Kidney (tissue), 14 donors: ENCODE results near the gene DNAJA4. TPM values are rescaled to one million over a fixed set of nuclear protein-coding genes. Genes with fewer than 3 reads are reported as not detected.

Experiments used
- DNase-seq, 5 donors: peaks; one replicate each; pipeline ENCODE4 v3.0.0-alpha.2; 2013 to 2020
- FAIRE-seq: peaks from 2 replicates; lab custom pipeline; 2012; peaks lifted over from hg19 to GRCh38; lab: Jason Lieb, UNC
- H3K27ac ChIP-seq, 2 donors: one replicate each; pipeline ENCODE4 v1.7.0; 2013; ENCODE audit warnings: low read depth in 2 of 2, low read length in 2 of 2, inconsistent platforms in 1 of 2
- H3K27me3 ChIP-seq: one replicate; pipeline ENCODE4 v1.7.1; 2013; ENCODE audit warnings: low read length, inconsistent platforms; ENCODE audit not compliant: control insufficient read depth, insufficient read depth
- H3K36me3 ChIP-seq, 3 donors: one replicate each; pipeline versions ENCODE4 v1.7.0 to v1.7.1; 2013; ENCODE audit warnings: low read length in 3 of 3, control low read depth in 1 of 3, inconsistent platforms in 1 of 3; ENCODE audit not compliant: insufficient read depth in 3 of 3, control insufficient read depth in 2 of 3
- H3K4me1 ChIP-seq, 3 donors: one replicate each; pipeline versions ENCODE4 v1.7.0 to v1.7.1; 2013; ENCODE audit warnings: low read length in 3 of 3, inconsistent platforms in 1 of 3, low read depth in 1 of 3; ENCODE audit not compliant: control insufficient read depth in 2 of 3, insufficient read depth in 2 of 3
- H3K4me3 ChIP-seq, 3 donors: one replicate each; pipeline versions ENCODE4 v1.7.0 to v1.8.1; 2013; ENCODE audit warnings: low read length in 3 of 3, control low read depth in 1 of 3, inconsistent platforms in 1 of 3
- H3K9ac ChIP-seq, 3 donors: one replicate each; pipeline versions ENCODE4 v1.7.0 to v1.7.1; 2013; ENCODE audit warnings: low read length in 3 of 3, control low read depth in 1 of 3, inconsistent platforms in 1 of 3
- H3K9me3 ChIP-seq, 3 donors: one replicate each; pipeline versions ENCODE4 v1.7.0 to v1.7.1; 2013; ENCODE audit warnings: low read length in 3 of 3, control low read depth in 1 of 3, inconsistent platforms in 1 of 3; ENCODE audit not compliant: control insufficient read depth in 2 of 3, insufficient read depth in 1 of 3
- intact Hi-C: fragments of 100-400 bp; cut with DNase I; formaldehyde crosslinking; loops from one replicate; pipeline ENCODE4 v1.11.1; 2022
- polyA plus RNA-seq: library from polyadenylated mRNA; stranded (reverse); fragments of 350-450 nt; fragmentation: Illumina TruSeq; extraction: RNeasy Lipid Tissue Mini Kit (QIAGEN cat#74804); gene quantifications from one replicate; pipeline ENCODE4 v1.2.3, GENCODE V29; 2014; ENCODE audit warnings: low read depth, low replicate concordance; ENCODE audit not compliant: insufficient read depth
- total RNA-seq: library from RNA; stranded (reverse); fragmentation: NEBNext Ultra II Directional; extraction: Animal tissue kit (Norgen Biotek cat#: 25700); gene quantifications from one replicate; pipeline ENCODE4 v1.2.1, GENCODE V29; 2021
- TF ChIP-seq, protein P1 (sequence below): IDR thresholded peaks from 3 replicates; pipeline ENCODE4 v1.5.1; 2012; ENCODE audit warnings: mild to moderate bottlenecking, moderate library complexity, borderline replicate concordance; ENCODE audit not compliant: insufficient read depth; ENCODE audit errors: extremely low read depth
- donor health status: control.
- donor health status: control.
- donor health status: control.
- donor health status: control.
- donor health status: control.
- donor health status: DM: yes; HTN: yes; CAD: no.
- donor health status: Normal renal cell carcinoma (clear cell type).

The DNAJA4 gene
- total and polyA plus RNA-seq, 2 donors from 2014 or later = 19.9 to 31.1 TPM

DNA sequence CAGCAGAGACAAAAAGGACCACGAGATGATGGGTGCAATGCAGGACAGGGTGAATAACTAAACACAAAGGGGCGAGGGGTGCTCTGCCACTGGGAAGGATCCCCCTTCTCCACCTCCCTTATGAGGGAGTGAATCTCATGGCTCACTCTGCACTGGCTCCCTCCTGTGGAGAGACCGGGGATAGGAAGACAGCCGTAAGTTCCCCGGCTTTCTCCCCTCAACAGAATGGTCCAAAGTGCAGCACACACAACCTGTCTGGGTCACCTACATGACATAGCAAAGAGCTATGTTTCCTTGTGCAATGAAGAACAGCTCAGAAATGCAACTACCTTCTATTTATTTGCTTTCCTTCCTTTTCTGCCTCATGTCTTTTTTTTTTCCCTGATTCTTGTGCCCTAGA, 22.2 kb upstream of the DNAJA4 start:
- no peaks in the 10 kb centered on the region for H3K9me3 ChIP-seq
- no peak overlapping the region for H3K9ac ChIP-seq
- H3K27me3 ChIP-seq = no peaks in the 10 kb centered on the region
- TF ChIP-seq, protein P1, sequence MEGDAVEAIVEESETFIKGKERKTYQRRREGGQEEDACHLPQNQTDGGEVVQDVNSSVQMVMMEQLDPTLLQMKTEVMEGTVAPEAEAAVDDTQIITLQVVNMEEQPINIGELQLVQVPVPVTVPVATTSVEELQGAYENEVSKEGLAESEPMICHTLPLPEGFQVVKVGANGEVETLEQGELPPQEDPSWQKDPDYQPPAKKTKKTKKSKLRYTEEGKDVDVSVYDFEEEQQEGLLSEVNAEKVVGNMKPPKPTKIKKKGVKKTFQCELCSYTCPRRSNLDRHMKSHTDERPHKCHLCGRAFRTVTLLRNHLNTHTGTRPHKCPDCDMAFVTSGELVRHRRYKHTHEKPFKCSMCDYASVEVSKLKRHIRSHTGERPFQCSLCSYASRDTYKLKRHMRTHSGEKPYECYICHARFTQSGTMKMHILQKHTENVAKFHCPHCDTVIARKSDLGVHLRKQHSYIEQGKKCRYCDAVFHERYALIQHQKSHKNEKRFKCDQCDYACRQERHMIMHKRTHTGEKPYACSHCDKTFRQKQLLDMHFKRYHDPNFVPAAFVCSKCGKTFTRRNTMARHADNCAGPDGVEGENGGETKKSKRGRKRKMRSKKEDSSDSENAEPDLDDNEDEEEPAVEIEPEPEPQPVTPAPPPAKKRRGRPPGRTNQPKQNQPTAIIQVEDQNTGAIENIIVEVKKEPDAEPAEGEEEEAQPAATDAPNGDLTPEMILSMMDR = no peak
- H3K27ac ChIP-seq = no peak overlapping the region
- no peaks in the 10 kb centered on the region for H3K36me3 ChIP-seq
- peaks cover 0 to 14% (median 12%) of the 10 kb centered on the region in 3 donors for H3K4me1 ChIP-seq
- no peak overlapping the region for H3K4me3 ChIP-seq
- intact Hi-C loops = loop anchor here (10.0 kb wide), 1 partner anchor 67 kb away; no protein-coding TSS in a partner anchor
- DNase-seq (peak in 1 of 5 donors; percentile 25), FAIRE-seq (no peak)

DNA sequence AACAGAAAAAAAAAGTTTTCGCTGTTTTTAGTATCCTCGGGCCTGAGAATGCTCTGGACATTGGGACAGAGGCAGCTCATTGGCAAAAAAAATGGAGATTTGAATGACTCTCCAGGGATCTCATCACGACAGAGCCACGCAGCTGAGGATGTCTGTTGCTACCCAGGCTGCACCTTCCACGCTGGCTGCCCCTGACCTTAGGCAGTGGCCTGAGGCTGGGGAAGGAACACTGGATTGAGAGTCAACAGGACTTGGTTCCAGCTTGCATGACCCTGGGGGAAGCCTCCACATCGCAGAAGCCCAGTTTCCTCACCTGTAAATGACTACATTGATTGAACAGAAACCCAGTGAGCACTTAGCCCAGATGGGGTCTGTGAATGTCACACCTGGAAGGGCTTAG, 21.3 kb upstream of the DNAJA4 start:
- TF ChIP-seq, protein P1 = no peak
- no peak for FAIRE-seq

DNA sequence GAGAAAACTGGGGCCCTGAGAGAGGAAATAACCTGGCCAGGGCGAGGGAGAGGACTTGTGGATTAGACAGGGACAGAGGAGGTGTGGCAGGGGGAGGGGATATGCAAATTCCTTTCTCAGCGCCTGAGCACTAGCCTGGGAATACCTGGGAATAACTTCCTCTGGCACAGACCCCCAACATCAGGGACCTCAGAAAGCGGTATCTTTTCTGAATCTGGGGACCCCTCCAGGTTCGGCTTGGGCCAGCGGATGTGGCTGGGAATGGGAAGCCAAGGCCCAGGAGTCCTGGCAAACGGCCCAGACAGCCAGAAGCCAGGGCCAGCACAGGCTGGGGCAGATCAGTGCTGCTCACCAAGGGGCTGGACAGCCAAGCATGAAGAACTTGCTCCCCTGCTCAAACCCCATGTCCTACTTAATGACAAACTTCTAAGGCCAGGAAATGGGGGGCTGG, 20.8 kb upstream of the DNAJA4 start:
- no peak for FAIRE-seq
- Histone ChIP-seq H3K27ac (peak overlapping the region in 1 of 2 donors; percentile 2), H3K36me3 (no peaks in the 10 kb centered on the region), H3K9me3 (no peaks in the 10 kb centered on the region), H3K27me3 (no peaks in the 10 kb centered on the region), H3K4me1 (peaks cover 0 to 14% (median 12%) of the 10 kb centered on the region in 3 donors), H3K4me3 (no peak overlapping the region), H3K9ac (peak overlapping the region in 1 of 3 donors; percentile 9)
- TF ChIP-seq, protein P1 = no peak
- intact Hi-C loops = loop anchor here (10.0 kb wide), 1 partner anchor 69 kb away; no protein-coding TSS in a partner anchor
- peak; percentile 41 to 90 (median 56) for DNase-seq

More for the DNA sequence above, 21.3 kb upstream of the DNAJA4 start:
- Histone ChIP-seq H3K27me3 (no peaks in the 10 kb centered on the region), H3K36me3 (no peaks in the 10 kb centered on the region), H3K4me1 (peaks cover 0 to 14% (median 12%) of the 10 kb centered on the region in 3 donors), H3K4me3 (no peak overlapping the region), H3K9me3 (no peaks in the 10 kb centered on the region), H3K9ac (peak overlapping the region in 1 of 3 donors; percentile 9), H3K27ac (no peak overlapping the region)
- no peak for DNase-seq
- intact Hi-C loops = loop anchor here (10.0 kb wide), 1 partner anchor 68 kb away; no protein-coding TSS in a partner anchor
